Epithelial cell of esophagus (primary cell): ENCODE data around the gene AK9.

Experiments used
- DNase-seq: peaks from one replicate; pipeline ENCODE4 v3.0.0; 2010; ENCODE audit warnings: low read depth
- H3K4me3 ChIP-seq: 2 replicates; pipeline ENCODE4 v1.5.1; 2011; ENCODE audit warnings: mild to moderate bottlenecking, low read length, control low read depth
- CTCF ChIP-seq: IDR thresholded peaks from 2 replicates; pipeline ENCODE4 v1.5.1; 2011; ENCODE audit warnings: low read depth, mild to moderate bottlenecking, low read length, control low read depth, inconsistent platforms; ENCODE audit not compliant: insufficient read depth; ENCODE audit errors: missing control alignments

AK9 gene

GRCh38 chr6:109472132-109472995, 218.6 kb downstream of the AK9 start:
- no peak overlapping the region for H3K4me3 ChIP-seq
- no peak for TF ChIP-seq CTCF
- no peak for DNase-seq

GRCh38 chr6:109471105-109471810, 219.7 kb downstream of the AK9 start:
- no peak for TF ChIP-seq CTCF
- no peak overlapping the region for H3K4me3 ChIP-seq
- no peak for DNase-seq

DNA sequence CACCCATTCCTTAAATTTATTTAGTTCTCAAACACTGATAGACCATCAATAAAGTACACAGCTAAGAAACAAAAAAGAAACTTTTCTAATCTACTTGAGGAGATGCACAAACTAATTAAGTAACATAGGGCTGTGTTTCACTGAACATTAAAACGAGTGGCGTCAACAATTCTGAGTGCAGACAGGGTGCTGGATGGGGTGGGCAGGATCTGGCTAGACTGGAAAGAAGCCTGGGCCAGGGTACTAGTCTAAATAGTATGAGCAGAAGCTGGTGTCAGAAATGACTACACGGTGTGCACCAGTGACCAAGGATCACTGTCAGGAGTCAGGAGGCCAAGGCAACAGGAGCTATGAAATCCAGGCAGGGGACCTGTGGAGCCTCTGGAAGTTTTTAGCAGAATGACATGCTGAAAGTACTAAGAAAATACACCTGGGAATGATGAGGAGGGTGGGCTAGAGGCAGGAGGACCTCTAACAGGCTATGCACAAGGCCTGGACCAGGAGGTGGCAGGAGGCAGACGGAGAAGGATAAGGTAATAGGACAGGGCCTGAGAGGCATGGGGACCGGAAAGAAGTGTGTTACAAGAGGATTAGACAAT, 221.3 kb downstream of the AK9 start:
- TF ChIP-seq CTCF = no peak
- DNase-seq = no peak
- H3K4me3 ChIP-seq = no peak overlapping the region

GRCh38 chr6:109467696-109468095, 223.3 kb downstream of the AK9 start:
- no peak overlapping the region for H3K4me3 ChIP-seq
- no peak for TF ChIP-seq CTCF
- no peak for DNase-seq

GRCh38 chr6:109466212-109466923, 224.6 kb downstream of the AK9 start:
- DNase-seq = no peak
- no peak for TF ChIP-seq CTCF
- no peak overlapping the region for H3K4me3 ChIP-seq

- no peak for TF ChIP-seq CTCF
- DNase-seq = no peak
- H3K4me3 ChIP-seq = no peak overlapping the region
Measured at GRCh38 chr6:109465772-109466171, 225.2 kb downstream of the AK9 start.
